Effector CD8-positive, alpha-beta T cell (primary cell): ENCODE measurements around the gene REPIN1.
A peak's percentile ranks its signal among the peaks of the same experiment; 100 is the strongest.
"Not testable (repeated sequence)": the region's sequence is repeated elsewhere in the genome, so short reads cannot be mapped to it uniquely, and the experiment has no call there.

Source experiments
- DNase-seq: peaks from one replicate; lab custom pipeline; 2025; lab: John Stamatoyannopoulos, UW

Gene REPIN1

DNA sequence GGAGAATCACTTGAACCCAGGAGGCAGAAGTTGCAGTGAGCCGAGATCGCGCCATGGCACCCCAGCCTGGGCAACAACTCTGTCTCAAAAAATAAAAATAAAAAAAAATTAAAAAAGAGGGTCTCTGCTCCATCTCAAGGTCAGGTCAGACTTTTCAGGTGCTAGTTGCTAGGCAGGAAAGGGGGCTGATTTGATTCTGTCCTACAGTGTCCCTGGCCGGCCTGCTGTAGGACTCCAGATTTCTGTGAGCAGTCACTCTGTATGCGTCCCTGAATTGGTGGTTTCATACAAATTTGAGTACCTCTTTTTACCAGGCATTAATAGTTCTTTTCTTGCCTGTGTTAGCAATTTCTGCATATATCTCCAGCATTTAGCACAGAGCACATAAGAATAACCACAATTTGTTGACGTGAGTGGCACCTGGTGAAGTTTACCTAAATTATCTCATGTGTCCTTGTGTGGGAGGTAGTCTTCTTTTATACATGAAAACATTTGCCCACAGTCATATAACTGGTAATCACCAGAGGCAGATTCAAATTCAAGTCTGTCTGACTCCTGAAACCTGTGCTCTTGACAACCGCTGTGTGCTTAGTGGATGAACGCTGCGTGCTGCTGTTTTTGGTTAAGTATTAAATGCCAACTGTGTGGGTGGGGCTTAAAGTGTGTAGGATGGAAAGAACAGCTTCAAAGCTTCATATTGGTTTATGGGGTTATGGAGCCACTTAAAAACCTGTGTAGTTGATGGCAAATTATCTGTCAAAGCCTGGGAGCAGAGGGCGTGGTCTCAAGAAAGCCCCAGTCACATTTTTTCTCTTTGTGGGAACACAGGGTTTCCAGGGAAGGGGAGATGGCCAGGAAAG is 7.3 kb downstream of the REPIN1 start:
- no peak for DNase-seq

DNA sequence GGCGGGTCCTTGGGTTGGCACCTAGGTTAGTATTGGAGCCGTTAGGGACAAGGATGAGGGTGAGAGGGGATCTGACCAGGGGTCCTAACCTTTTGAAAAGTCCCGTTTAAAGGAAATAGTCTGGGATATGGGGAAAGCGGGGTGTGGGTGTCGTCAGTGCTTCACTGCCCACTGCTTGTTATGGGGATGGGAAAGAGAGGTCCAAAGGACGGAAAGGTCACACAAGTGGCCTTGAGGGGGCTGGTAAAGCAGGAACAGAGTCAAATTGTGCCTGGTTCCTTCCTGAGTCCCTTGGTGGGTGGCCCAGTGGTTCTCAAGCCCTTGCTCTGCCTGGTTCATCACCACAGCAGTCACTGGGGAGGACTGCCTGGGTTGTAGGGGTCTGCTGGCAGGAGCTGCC is 7.9 kb downstream of the REPIN1 start:
- DNase-seq = no peak

DNA sequence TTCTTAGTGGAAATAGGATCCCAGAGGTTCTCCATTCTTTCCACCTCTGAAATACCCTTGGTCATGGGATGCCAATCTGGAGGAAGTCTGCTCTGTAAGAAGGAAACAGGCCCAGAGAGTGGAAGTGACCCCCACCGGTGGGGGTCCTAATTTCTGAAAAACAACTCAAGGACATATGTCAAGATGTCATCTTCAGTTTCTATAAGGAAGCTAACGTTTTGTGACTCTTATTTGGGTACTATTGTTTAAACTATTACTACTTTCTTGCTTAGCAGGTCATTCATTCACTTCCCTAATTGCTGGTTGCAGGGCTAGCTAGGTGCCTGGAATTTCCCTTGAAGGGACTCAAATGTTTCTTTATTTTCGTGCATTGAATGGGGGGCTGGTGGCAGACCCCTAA is 8.6 kb downstream of the REPIN1 start:
- DNase-seq = no peak

DNA sequence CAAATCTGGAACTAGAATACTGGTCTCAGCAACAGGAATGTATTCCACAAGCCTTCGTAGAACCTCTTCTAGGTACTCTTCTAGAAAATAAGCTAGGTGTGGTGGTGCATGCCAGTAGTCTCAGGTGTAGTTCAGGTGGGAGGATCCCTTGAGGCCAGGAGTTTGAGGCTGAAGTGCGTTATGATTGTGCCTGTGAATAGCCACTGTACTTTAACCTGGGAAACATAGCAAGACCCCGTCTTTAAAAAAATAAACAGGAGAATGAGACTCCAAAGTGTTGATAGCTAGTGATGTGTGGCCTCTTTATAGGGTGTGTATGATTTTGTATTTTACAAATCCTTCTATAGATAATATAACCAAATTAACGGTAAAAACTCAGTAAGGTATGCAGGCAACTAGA is 9.0 kb downstream of the REPIN1 start:
- DNase-seq = no peak

DNA sequence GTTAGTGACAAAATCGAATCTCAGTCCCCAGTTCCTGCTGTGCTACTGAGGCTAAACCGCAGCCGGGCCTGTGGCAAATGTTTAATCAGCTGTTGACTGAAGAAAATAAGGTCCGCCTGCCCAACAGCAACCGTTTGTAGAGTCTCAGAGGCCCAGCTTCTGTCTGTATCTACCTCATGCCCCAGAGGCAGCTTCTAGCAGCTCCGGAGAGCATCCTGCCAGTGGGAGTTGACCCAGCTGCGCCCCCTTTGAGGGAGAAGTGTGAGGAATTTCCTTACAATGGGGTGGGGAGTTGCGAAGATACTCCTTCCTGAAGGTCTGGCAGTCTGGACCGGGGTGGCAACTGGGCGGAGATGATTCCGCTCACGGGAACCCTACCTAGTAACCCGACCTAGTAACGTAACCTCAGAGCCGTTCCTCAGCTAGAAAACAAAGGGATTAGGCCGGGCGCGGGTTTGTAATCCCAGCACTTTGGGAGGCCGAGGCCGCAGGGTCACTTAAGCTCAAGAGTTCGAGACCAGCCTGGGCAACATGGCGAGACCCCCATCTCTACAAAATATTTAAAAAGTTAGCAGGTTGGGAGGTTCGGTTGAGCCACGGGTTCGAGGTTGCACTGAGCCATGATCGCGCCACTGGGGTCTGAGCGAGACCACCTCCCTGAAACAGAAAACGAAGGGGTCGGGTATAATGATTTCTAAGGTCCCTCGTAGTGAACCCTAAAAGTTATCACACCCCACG is 9.7 kb downstream of the REPIN1 start:
- DNase-seq = peak; percentile 20

DNA sequence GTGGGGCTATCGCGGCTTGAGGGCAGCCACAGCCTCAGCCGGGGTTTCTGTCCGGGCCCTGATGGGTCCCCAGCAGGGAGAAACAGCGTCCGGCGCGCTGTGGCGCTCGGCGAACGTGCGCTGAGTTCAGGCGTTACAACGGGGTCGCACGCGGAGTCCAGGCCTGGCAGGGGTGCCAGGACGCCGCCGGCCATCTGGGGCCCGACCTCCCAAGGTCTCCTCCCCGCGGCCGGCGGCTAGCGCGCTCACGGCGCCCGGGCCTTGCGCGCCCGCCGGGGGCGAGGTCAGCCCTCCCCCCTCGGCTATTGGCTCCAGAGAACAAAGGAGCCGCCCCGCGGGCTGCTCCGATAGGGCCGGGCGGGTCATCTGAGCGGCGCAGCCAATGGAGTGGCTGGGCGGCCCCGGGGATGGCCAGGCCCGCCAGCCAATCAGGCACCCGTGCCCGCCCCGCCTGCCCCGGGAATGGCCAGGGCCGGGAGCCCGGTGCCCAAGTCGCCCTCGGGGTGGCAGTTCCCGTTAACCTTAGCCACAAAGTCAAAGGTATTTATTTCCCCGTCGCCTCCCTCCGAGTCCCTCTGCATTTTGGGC is 10.3 kb downstream of the REPIN1 start, which contains the start of gene ZNF775:
Gene ZNF775, plus strand, starts transcription at position 478 of the 588 bp plus-strand sequence. CDS start 9,141 bp downstream, outside the sequence.
- peak; percentile 87 for DNase-seq

DNA sequence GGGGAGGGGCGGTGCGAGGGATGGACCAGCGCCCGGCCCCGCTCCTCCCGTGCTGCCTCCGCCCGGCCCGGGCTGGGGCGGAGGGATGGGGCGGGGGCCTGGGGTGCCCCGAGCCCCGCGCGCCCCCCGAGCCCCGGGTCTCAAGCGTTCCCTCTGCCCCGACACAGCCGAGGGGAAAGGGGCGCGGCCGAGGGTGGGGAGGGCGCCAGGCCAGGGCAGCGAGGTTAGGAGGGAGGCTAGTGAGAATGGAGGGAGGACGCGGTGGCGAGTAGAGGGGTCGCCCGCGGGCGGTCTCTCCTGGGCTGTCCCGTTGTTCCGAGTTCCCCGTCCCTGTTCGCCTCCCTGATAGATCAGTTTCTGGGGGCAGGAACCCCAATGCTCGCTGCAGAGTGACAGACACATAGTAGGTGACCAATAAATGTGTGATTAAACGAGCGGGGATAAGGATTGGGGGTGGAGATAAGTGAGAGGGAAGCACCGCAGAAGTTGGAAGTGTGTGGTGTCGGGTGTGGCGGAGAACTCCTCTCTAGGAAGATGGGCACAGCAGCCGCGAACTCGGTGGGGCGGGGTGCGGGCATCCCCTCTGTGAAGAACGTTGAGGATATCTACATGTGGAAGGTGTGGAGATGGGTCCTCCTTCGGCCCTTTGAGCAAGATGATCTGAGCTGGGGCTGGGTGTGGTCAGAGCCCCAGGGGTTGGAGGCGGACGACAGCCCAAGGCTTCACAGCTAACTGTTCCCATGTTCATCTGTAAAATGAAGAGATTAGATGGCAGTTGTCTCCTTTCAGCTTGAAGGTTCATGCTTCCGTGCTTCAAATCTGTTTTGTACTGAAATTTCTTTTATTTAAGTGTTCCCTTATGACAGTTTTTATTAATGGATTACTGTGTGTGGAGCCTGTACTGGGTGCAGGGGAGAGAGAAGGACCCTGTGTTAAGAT is 11.1 kb downstream of the REPIN1 start:
- no peak for DNase-seq

DNA sequence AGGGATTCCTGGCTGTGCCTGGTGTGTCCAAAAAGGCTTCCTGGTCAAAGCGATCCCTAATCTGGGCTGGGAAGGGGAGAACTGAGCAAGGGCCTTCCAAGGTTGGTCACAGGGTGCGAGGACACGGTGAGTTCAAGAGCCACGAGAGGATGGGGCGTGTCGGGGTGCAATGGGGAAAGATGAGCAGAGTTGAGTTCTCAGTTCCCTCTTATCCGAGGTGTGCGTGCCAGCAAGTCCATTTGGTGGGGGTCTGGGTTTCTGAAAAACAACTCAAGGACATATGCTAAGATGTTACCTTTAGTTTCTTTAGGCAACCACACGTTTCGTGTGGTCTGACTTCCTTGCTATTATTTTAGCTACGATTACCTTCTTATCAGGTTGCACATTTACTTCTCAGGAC is 11.8 kb downstream of the REPIN1 start:
- no peak for DNase-seq

DNA sequence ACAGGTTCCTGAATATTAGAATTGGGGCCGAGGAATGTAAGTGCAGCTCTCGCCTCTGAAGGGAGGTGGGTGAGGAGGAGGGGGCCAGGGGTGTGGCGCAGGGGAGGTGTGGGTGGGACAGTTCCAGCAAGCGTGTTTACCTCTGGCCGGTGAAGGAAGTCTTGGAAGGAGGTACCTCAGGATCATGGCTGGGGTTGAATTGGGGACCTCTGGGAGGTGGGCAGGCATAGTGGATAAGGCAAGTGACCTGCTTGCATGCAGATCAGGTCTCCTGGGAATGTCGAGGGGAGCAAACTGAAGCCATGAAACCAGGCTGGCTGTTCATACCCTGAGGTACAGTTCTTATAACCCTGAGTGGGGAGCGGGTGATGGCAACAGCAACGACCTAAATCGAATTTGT is 12.5 kb downstream of the REPIN1 start:
- DNase-seq = no peak

DNA sequence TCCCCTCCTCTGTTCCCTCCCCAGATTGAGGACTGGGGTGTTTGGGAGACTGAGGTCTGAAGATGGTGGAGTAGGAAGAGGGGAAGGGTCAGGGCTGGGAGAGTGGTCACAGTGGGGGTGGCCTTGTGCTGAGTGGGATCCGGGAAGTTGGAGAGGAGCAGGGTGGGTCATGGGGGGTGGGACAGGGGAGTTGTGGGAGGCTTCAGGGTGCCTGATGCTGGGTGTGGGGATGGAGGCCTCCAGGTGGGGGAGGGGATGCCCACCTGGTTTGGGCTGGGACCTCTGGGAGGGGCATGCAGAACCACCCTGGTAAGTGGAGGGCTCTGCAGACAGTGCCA is 13.1 kb downstream of the REPIN1 start:
- no peak for DNase-seq

DNA sequence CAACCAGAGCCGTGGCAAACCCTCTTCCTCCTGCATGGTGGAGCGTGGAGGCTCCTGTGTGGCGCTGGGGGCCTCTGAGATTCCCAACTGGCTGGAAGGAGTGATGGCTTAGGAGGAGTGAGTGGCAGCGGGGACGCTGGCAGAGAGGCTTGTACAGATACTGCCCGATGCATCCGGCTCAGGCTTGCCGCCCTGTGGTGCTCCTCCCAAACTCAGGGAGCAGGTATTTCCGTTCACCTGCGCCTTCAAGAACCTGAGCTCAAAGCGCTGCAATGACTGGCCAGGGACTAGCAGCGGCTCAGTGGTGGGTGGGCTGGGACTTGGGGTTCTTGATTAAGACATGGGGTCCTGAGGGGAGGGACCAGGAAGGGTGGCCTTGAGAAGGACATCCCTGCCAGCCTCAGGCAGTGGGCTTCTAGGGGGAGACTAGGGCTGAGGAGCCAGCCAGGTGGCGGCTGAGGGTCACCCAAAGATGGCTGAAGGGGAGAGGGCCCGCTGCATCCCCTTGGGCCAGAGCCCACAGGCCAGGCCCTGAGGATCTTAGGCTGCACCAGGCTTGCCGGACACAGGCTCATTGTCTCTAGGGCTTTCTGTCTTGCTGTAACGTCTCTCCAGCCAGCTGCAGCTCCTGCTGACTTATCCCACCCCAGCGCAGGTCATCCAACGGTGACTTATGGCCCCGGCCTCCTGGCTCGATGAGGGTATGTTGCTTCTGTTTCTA is 13.7 kb downstream of the REPIN1 start:
- DNase-seq = no peak

DNA sequence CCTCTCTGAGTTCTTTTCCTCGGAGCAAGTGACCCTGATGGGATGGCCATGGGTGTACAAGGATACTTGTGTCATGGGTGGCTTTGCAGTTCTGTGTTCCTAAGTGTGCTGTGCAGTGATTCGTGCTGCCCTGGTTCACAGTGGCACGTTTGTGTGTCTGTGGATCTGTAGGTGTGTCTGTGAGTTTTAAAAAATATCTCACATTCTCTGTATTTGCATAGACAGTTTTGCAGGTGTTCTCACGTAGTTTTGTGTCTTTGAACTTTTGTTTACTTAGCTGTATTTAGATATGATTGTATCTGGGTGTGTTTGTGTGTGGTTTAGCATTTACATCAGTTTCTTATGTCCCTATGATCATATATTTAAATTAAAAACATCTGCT is 14.2 kb downstream of the REPIN1 start:
- DNase-seq = no peak

DNA sequence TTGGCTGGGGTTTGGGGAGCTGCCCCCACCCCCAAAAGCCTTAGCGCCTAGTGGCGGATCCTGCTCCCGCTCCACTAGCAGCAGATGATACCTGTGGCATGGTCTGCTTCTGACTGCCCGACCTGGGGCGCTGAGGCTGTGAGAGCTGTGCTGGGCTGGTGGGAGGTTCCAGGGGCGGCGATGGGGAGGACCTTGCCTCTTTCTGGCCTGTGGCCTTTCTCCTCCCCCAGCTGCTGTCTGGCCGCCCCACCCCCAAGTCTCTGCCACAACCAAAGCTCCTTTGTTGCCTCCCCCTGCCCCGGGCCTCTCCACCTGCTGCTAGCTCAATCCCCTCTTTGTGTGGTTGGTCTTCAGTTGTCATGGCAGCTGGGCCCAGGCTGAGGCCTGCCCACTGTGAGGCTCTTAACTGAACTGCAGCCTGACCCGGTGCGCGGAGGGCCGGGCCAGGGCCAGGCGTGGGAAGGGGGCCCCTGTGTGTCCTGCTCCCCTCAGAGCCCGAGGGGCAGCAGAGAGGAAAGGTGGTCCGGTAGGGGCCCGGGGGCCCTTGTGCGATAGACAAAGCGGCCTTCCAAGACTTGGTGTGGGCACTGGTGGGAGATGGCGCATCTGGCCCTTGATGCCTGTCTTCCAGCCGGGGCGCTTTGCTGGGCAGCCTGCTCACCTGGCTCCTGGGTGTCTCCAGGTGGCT is 15.2 kb downstream of the REPIN1 start:
- DNase-seq = no peak

DNA sequence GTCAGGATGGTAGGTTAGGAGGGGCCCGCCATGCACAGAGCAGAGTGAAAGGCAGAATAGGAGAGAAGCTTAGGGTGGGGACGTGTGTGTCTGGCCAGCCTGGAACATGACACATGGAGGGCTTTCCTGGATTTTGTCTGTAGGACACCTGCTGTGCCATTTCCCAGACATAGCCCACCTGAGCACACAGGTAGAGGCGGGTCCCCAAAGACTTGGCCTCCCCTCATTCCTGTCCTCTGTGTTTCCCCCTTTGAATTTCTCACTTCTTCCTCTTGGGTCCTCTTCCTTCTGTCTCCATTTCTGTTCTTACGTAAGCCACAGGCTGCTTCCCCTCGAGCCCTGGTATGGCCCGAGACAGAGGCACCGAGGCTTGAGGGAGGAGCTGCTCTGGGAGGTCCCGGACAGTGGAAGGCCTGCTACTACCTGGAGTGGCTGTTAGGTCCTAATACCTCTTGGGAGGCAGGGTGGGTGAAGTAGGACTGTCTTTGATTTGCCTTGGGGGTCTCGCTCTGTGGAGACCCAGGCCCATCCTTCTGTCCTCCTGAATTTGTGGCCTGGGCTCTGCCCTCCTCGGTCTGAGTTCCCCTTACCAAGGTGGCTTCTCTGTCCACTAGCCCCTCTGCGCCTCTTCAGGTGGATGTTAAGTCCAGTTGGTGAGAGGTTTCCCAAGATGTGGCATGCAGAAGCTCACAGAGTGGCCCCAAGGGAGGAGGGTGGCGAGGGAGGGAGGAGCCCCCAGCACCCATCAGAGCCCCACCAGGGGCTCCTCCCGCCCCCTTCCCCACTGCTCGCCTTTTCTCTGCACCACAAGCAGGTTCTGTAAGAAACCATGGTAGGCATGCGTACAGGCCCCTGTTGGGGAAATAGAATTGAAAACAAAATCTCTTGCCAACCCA is 16.0 kb downstream of the REPIN1 start:
- no peak for DNase-seq

DNA sequence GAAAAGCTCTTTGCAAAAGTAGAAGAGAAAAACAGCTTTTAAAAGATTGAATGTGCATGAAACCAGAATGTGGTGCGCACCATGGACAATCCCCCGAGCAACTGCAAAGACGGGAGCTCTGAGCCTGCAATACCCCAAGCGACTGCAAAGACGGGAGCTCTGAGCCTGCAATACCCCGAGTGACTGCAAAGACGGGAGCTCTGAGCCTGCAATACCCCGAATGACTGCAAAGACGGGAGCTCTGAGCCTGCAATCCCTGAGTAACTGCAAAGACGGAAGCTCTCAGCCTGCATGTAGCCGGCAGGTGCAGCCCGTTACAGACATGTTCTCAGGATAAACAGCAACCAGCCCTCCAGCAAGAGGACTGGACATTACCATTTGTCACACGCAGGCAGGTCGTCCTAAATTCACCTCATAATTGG is 16.7 kb downstream of the REPIN1 start:
- DNase-seq = no peak

DNA sequence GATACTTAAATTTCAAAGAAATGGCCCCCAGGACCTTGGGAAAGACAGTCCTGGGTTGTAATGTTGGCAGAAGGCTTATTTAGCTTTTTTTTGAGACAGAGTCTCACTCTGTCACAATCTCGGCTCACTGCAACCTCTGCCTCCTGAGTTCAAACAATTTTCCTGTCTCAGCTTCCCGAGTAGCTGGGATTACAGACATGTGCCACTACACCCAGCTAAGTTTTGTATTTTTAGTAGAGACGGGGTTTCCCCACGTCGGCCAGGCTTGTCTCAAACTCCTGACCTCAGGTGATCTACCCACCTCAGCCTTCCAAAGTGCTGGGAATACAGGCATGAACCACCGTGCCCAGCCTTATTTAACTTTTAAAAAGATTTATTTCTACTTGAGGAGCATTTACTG is 17.3 kb downstream of the REPIN1 start:
- DNase-seq = not testable (repeated sequence)

DNA sequence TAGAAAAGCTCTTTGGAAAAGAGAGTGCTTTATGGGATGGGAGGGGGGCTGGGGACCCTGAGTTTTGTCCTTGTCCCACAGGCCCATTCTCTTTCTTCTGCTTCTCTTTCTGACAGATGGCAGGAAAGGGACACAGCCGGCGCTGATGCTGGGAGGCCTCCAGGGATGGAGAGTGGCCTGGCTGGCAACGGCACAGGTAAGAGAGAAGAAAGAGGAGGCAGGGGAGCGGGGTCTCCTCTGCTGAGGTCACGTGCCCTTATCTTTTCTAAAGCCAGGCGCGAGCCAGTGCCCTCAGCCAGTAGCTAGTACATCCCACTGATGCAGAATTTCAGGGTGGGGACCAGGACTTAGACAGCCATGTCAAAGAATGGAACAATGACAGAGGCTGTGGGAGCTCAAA is 19.7 kb downstream of the REPIN1 start:
- no peak for DNase-seq

DNA sequence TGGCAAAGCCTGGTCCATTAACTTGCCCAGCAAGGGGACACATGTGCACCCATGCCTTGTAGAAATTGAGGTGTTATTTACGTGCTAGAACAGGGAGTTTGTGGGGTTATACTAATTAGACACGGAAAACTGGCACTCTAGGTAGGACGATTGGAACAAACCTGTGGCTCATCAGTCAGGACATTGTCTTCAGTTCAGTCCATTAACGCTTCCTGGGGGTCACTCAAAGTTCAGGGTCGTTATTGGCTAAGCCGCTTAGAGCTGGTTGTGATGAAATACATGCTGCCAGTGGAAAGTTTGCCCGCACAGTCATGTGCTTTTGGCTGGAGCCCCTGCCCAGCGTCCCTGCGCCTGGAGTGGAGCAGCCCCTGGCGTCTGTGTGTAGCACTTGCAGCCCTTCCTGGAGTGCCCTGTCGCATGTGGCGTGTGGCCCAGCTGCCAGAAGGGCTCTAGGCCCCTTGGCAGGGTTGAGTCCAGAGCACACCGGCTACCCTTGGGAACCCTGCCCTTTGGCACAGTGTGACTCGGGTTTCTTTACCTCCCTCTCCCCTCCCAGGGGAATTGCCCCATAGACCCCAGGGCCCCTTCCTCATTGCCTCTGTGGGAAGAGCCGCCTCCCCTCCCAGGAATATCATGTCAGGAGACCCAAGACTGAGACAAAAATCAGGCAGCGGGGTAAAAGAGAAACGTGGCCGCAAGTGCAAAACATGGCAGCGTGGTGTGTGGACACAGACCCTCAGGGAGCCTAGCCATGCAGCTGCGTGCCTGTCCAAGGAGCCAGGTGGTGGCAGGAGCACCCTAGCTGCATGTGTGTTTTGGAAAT is 20.3 kb downstream of the REPIN1 start:
- no peak for DNase-seq

DNA sequence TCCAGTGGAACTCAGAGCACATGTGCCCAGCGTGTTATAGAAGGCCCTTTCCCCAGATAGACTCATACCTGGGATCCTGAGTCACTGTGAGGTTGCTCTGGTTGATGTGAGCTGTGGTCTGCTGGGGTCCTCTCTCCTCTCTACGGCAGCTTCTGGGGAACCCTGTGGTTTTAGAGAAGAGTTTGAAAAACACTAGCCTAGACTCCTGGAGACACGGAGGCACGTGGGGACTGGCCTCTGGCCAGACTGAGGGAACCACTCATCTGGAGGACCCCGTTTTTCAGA is 20.9 kb downstream of the REPIN1 start:
- DNase-seq = no peak
